Kasumi-1 (cell line): ENCODE measurements around the gene ATP8B1.

Source experiments
- DNase-seq, 2 experiments: peaks; one replicate each; lab custom pipeline; 2025; lab: John Stamatoyannopoulos, UW

ATP8B1 gene

DNA sequence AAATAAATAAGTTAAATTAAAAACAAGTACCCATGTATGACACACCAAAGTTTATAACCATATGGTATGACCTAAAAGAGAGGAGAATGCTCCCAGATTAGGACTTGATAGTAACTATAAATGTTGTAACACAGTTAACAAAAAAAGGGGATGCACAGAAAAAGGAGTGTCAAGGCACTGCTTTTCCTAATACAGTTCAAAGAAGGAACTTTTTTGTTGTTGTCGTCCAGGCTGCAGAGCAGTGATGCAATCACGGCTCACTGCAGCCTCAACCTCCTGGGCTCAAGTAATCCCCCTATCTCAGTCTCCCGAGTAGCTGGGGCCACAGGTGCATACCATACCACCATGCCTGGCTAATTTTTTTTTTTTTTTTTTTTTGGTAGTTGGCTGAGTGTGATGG, 184.2 kb downstream of the ATP8B1 start:
- no peak for DNase-seq

DNA sequence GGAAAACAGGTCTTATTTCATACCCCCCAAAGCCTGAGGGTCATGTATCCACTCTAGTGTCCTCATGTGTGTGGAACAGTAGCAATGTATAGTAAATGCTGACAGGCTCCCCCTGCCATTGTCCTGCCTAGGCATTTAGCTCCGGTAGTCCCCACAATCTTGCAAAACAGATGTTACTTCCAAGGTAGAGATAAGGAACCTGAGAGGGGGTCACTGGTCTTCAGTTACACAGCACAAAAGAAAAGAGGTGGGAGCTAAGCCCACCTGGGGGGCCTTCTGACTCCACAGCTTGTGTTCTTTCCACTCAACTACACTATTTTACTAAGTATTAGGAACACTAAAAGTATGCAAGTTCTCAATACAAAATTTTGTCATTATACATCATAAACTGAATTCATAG, 199.2 kb downstream of the ATP8B1 start:
- DNase-seq: no peak
